ENCODE results near the gene MAGEF1. TPM values are rescaled to one million over a fixed set of nuclear protein-coding genes. Genes with fewer than 3 reads are reported as not detected.

MAGEF1 gene
- total and polyA plus RNA-seq, 2 donors from 2014 or later, result 37.9 to 50.0 TPM

GRCh38 chr3:184757022-184757651, 45.3 kb upstream of the MAGEF1 start:
- Histone ChIP-seq H3K4me1 (ENCODE audit: control insufficient read depth in 2 of 3, insufficient read depth in 2 of 3, low read depth in 1 of 3, low read length in 3 of 3) (peaks cover 0 to 17% (median 2%) of the 10 kb centered on the region in 3 donors), H3K36me3 (ENCODE audit: control insufficient read depth in 2 of 3, insufficient read depth in 3 of 3, low read length in 3 of 3) (no peaks in the 10 kb centered on the region), H3K27ac (ENCODE audit: low read depth in 2 of 2, low read length in 2 of 2) (peak overlapping the region in 1 of 2 donors; percentile 76), H3K9ac (ENCODE audit: low read length in 3 of 3) (peak overlapping the region in 1 of 3 donors; percentile 19), H3K4me3 (ENCODE audit: low read length in 3 of 3) (peak overlapping the region in 1 of 3 donors; percentile 44), H3K9me3 (ENCODE audit: control insufficient read depth in 2 of 3, insufficient read depth in 1 of 3, low read length in 3 of 3) (no peaks in the 10 kb centered on the region), H3K27me3 (ENCODE audit: control insufficient read depth, insufficient read depth, low read length) (no peaks in the 10 kb centered on the region)
- FAIRE-seq, result no peak
- TF ChIP-seq, protein P1, sequence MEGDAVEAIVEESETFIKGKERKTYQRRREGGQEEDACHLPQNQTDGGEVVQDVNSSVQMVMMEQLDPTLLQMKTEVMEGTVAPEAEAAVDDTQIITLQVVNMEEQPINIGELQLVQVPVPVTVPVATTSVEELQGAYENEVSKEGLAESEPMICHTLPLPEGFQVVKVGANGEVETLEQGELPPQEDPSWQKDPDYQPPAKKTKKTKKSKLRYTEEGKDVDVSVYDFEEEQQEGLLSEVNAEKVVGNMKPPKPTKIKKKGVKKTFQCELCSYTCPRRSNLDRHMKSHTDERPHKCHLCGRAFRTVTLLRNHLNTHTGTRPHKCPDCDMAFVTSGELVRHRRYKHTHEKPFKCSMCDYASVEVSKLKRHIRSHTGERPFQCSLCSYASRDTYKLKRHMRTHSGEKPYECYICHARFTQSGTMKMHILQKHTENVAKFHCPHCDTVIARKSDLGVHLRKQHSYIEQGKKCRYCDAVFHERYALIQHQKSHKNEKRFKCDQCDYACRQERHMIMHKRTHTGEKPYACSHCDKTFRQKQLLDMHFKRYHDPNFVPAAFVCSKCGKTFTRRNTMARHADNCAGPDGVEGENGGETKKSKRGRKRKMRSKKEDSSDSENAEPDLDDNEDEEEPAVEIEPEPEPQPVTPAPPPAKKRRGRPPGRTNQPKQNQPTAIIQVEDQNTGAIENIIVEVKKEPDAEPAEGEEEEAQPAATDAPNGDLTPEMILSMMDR (IDR thresholded peaks at IDR 0.05; ENCODE audit: borderline replicate concordance, extremely low read depth, insufficient read depth), result no peak
- DNase-seq, result peak; percentile 83 to 94 (median 85)
- intact Hi-C loops (cut with DNase I), result no loop called here

GRCh38 chr3:184756151-184757021, 44.5 kb upstream of the MAGEF1 start:
- Histone ChIP-seq H3K9me3 (ENCODE audit: control insufficient read depth in 2 of 3, insufficient read depth in 1 of 3, low read length in 3 of 3) (no peaks in the 10 kb centered on the region), H3K27ac (ENCODE audit: low read depth in 2 of 2, low read length in 2 of 2) (peak overlapping the region in 1 of 2 donors; percentile 76), H3K4me1 (ENCODE audit: control insufficient read depth in 2 of 3, insufficient read depth in 2 of 3, low read depth in 1 of 3, low read length in 3 of 3) (peaks cover 0 to 13% (median 2%) of the 10 kb centered on the region in 3 donors), H3K36me3 (ENCODE audit: control insufficient read depth in 2 of 3, insufficient read depth in 3 of 3, low read length in 3 of 3) (no peaks in the 10 kb centered on the region), H3K4me3 (ENCODE audit: low read length in 3 of 3) (no peak overlapping the region), H3K27me3 (ENCODE audit: control insufficient read depth, insufficient read depth, low read length) (no peaks in the 10 kb centered on the region), H3K9ac (ENCODE audit: low read length in 3 of 3) (no peak overlapping the region)
- DNase-seq (peak in 1 of 5 donors; percentile 45), FAIRE-seq (no peak)
- TF ChIP-seq, protein P1 (IDR thresholded peaks at IDR 0.05; ENCODE audit: borderline replicate concordance, extremely low read depth, insufficient read depth), result no peak
- intact Hi-C loops (cut with DNase I), result no loop called here

DNA sequence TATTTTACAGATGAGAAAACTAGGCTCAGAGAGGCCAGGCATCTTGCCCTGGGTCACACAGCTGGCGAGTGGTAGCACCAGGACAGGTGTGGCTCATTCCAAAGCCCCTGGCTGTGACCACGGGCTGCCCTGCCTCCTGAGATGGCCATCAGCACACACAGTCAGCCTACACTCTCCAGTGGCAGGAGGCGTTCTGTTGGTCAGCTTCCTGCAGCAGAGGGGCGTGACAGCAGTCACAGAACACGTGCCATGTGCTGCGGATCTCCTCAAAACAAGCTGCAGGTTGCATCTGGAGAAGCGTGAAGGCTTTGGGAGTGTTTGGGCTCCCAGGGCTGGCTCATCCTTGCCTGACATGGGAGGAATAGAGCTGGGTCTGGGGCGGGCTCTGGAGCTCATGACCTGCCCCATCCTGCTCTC, 43.5 kb upstream of the MAGEF1 start:
- TF ChIP-seq, protein P1 (IDR thresholded peaks at IDR 0.05; ENCODE audit: borderline replicate concordance, extremely low read depth, insufficient read depth), result no peak

More for the DNA sequence above, 43.5 kb upstream of the MAGEF1 start:
- Histone ChIP-seq H3K27ac (ENCODE audit: low read depth in 2 of 2, low read length in 2 of 2) (no peak overlapping the region), H3K4me1 (ENCODE audit: control insufficient read depth in 2 of 3, insufficient read depth in 2 of 3, low read depth in 1 of 3, low read length in 3 of 3) (peaks cover 0 to 7% (median 0%) of the 10 kb centered on the region in 3 donors), H3K36me3 (ENCODE audit: control insufficient read depth in 2 of 3, insufficient read depth in 3 of 3, low read length in 3 of 3) (no peaks in the 10 kb centered on the region), H3K9ac (ENCODE audit: low read length in 3 of 3) (no peak overlapping the region), H3K27me3 (ENCODE audit: control insufficient read depth, insufficient read depth, low read length) (no peaks in the 10 kb centered on the region), H3K9me3 (ENCODE audit: control insufficient read depth in 2 of 3, insufficient read depth in 1 of 3, low read length in 3 of 3) (no peaks in the 10 kb centered on the region), H3K4me3 (ENCODE audit: low read length in 3 of 3) (no peak overlapping the region)
- intact Hi-C loops (cut with DNase I), result no loop called here
- FAIRE-seq (no peak), DNase-seq (peak in 1 of 5 donors; percentile 33)
